Peyer's patch (tissue), 4 donors: Measurements from ENCODE around the gene AKNA. TPM values are rescaled to one million over a fixed set of nuclear protein-coding genes. Genes with fewer than 3 reads are reported as not detected.

Experiments
- DNase-seq, 3 donors: peaks; one replicate each; pipeline ENCODE4 v3.0.0-alpha.2; 2017 to 2019
- H3K27ac ChIP-seq, 4 donors: fragments of 200-600 bp; sonication (generic); one replicate each; pipeline ENCODE4 v1.5.1; 2016 to 2019
- H3K27me3 ChIP-seq, 2 donors: fragments of 200-600 bp; sonication (generic); one replicate each; pipeline ENCODE4 v1.5.1; 2019
- H3K36me3 ChIP-seq, 3 donors: fragments of 200-600 bp; sonication (generic); one replicate each; pipeline ENCODE4 v1.5.1; 2016 to 2019
- H3K4me1 ChIP-seq, 4 donors: fragments of 200-600 bp; sonication (generic); one replicate each; pipeline ENCODE4 v1.5.1; 2016 to 2019
- H3K4me3 ChIP-seq, 4 donors: fragments of 200-600 bp; sonication (generic); 1 replicate in 3 of 4; 2 replicates in 1 of 4; pipeline ENCODE4 v1.5.1; 2016 to 2019; ENCODE audit warnings: mild to moderate bottlenecking in 1 of 4
- H3K9me3 ChIP-seq, 4 donors: fragments of 200-600 bp; sonication (generic); one replicate each; pipeline ENCODE4 v1.5.1; 2016 to 2019; ENCODE audit warnings: mild to moderate bottlenecking in 1 of 4
- POLR2A ChIP-seq, 2 donors: fragments of 450-650 bp; IDR thresholded peaks; one replicate each; pipeline ENCODE4 v1.5.1; 2017; ENCODE audit warnings: antibody characterized with exemption in 2 of 2, mild to moderate bottlenecking in 2 of 2, moderate library complexity in 2 of 2
- total RNA-seq, 4 donors: library from RNA; depleted of rRNA; stranded (reverse); fragments of >200 nt; gene quantifications; one replicate each; pipeline ENCODE4 v1.1.0, GENCODE V29; 2016
- TF ChIP-seq, protein P1 (sequence below), 6 experiments: fragments of 450-650 bp in 4 of 6; fragments of 200-600 bp in 2 of 6; sonication (generic) in 1 of 6; IDR thresholded peaks; one replicate each; pipeline ENCODE4 v1.5.1; 2017 to 2019; ENCODE audit warnings: antibody characterized with exemption in 6 of 6, mild to moderate bottlenecking in 3 of 6, moderate library complexity in 1 of 6

The AKNA gene
- total RNA-seq, 4 donors from 2014 or later, result 41.7 to 174 (median 75.0) TPM

DNA sequence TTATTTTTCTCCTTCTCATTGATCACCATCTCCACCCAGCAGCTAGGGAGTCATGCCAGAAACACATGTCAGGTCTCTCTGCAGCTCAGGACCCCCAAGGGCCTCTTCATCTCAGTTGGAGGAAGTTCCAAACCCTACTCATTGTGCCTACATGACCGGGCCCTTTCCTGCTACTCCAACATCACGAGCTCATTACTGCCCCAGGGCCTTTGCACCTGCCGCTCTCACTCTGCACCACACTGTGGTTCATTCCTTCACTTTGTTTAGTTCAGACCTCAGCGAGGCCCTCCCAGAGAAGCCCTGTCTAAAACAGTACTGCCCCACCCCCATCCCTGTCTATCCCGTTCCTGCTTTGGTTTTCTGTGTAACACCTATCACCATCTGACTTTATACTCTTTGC, 22.1 kb upstream of the AKNA start:
- Histone ChIP-seq H3K27me3 (no peaks in the 10 kb centered on the region), H3K27ac (no peak overlapping the region), H3K36me3 (no peaks in the 10 kb centered on the region), H3K9me3 (no peaks in the 10 kb centered on the region), H3K4me1 (peaks cover 0 to 3% (median 0%) of the 10 kb centered on the region in 4 donors), H3K4me3 (no peak overlapping the region)
- TF ChIP-seq POLR2A (IDR thresholded peaks at IDR 0.05), result no peak
- TF ChIP-seq, protein P1, sequence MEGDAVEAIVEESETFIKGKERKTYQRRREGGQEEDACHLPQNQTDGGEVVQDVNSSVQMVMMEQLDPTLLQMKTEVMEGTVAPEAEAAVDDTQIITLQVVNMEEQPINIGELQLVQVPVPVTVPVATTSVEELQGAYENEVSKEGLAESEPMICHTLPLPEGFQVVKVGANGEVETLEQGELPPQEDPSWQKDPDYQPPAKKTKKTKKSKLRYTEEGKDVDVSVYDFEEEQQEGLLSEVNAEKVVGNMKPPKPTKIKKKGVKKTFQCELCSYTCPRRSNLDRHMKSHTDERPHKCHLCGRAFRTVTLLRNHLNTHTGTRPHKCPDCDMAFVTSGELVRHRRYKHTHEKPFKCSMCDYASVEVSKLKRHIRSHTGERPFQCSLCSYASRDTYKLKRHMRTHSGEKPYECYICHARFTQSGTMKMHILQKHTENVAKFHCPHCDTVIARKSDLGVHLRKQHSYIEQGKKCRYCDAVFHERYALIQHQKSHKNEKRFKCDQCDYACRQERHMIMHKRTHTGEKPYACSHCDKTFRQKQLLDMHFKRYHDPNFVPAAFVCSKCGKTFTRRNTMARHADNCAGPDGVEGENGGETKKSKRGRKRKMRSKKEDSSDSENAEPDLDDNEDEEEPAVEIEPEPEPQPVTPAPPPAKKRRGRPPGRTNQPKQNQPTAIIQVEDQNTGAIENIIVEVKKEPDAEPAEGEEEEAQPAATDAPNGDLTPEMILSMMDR (IDR thresholded peaks at IDR 0.05), result no peak
- no peak for DNase-seq

DNA sequence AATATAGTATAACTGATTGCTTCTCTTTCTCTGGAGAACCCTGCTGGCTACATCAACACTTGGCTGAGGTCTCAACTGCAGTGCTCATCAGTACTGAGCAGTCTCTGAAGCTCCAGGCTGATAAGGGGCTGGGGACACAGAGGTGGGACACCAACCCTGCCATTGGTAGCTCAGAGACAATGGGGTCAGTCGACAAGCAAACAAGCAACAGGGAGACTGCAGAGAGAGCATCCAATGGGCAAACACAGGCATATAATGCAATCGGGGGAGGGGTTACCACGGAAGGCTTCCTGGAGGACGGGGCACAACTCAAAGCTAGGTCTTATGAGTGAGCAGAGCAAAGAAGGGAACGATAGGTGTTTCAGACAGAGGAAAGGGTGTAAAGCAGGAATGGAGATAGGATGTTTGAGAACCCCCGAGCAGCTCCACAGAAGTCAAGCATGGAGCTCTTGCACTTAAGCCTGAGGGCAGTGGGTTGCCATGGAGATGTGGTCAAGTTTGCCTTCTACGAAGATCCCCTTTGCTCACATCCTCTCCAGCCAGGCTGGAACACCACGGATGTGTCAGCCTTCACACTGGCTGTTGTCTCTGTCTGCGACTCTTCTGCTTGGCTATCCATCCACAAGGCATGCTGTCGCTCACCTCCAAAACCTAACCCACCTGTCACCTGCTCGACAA, 21.5 kb upstream of the AKNA start:
- no peak for TF ChIP-seq POLR2A (IDR thresholded peaks at IDR 0.05)
- TF ChIP-seq, protein P1 (IDR thresholded peaks at IDR 0.05), result no peak
- Histone ChIP-seq H3K9me3 (no peaks in the 10 kb centered on the region), H3K36me3 (no peaks in the 10 kb centered on the region), H3K4me3 (no peak overlapping the region), H3K27me3 (no peaks in the 10 kb centered on the region), H3K27ac (no peak overlapping the region), H3K4me1 (peaks cover 0 to 3% (median 0%) of the 10 kb centered on the region in 4 donors)
- no peak for DNase-seq

DNA sequence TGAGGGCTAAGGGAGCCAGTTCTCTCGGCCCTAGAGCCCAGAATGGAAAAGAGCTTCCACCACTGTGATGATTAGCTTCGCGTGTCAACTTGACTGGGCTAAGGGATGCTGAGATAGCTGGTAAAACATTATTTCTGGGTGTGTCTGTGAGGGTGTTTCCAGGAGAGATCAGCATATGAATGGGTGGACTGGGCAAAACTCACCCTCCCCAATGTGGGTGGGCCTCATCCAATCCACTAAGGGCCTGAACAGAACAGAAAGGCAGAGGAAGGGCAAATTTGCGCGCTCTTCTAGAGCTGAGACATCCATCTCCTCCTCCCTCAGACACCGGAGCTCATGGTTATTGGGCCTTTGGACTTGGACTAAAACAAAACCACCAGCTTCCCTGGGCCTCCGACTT, 20.9 kb upstream of the AKNA start:
- TF ChIP-seq, protein P1 (IDR thresholded peaks at IDR 0.05), result no peak
- no peak for TF ChIP-seq POLR2A (IDR thresholded peaks at IDR 0.05)
- DNase-seq, result no peak
- no peaks in the 10 kb centered on the region for H3K36me3 ChIP-seq

DNA sequence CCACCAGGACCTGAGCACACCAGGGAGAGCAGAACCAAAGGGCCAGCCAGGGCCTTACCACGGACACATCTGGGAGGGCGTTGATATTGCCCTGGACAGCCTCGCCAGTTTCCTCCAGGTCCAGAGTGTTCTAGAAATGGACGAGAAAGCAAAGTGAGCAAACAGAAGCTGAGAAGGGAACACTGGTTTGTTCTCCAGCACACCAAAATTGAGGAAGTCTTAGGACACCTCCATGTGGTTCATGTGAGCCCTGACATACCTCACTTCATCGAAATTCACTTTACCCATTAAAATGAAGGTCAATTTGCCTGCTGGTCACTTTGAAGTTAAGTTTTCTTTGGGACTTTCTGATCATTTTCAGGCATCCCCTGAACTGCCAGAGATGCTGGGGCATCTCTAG, 20.1 kb upstream of the AKNA start:
- DNase-seq, result no peak
- no peak overlapping the region for H3K27ac ChIP-seq
- no peak for TF ChIP-seq POLR2A (IDR thresholded peaks at IDR 0.05)

More for the DNA sequence above, 20.9 kb upstream of the AKNA start:
- H3K27me3 ChIP-seq, result no peaks in the 10 kb centered on the region
- H3K4me1 ChIP-seq, result peaks cover 0 to 3% (median 0%) of the 10 kb centered on the region in 4 donors
- no peaks in the 10 kb centered on the region for H3K9me3 ChIP-seq
- no peak overlapping the region for H3K27ac ChIP-seq
- no peak overlapping the region for H3K4me3 ChIP-seq

DNA sequence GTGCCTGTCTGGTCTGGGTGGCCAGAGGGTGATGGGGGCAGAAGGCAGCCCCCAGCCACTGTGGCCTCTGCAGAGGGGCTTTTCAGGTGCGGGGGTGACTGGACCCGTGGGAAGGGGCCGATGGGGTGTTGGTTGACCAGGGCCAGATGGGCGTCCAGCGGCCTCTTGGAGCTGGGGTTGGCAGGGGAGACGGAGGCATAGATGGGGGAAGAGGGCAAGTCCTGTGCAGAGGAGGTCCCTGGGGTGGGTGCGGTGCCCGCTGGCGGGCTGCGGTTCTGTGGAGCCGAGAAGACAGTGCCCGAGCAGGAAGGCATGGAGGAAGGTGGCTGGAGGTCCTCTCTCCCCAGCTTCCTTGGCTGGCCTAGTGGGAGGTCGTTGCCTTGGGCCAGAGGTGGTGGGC, 18.7 kb upstream of the AKNA start:
- H3K27ac ChIP-seq, result no peak overlapping the region
- H3K4me3 ChIP-seq, result no peak overlapping the region
- H3K9me3 ChIP-seq, result no peaks in the 10 kb centered on the region
- TF ChIP-seq, protein P1 (IDR thresholded peaks at IDR 0.05), result no peak
- no peak for TF ChIP-seq POLR2A (IDR thresholded peaks at IDR 0.05)
- peaks cover 0 to 4% (median 2%) of the 10 kb centered on the region in 4 donors for H3K4me1 ChIP-seq
- H3K27me3 ChIP-seq, result no peaks in the 10 kb centered on the region
- DNase-seq, result no peak
- no peaks in the 10 kb centered on the region for H3K36me3 ChIP-seq

More for the DNA sequence above, 20.1 kb upstream of the AKNA start:
- Histone ChIP-seq H3K9me3 (no peaks in the 10 kb centered on the region), H3K27me3 (no peaks in the 10 kb centered on the region), H3K4me1 (peaks cover 0 to 3% (median 0%) of the 10 kb centered on the region in 4 donors), H3K36me3 (no peaks in the 10 kb centered on the region), H3K4me3 (no peak overlapping the region)

DNA sequence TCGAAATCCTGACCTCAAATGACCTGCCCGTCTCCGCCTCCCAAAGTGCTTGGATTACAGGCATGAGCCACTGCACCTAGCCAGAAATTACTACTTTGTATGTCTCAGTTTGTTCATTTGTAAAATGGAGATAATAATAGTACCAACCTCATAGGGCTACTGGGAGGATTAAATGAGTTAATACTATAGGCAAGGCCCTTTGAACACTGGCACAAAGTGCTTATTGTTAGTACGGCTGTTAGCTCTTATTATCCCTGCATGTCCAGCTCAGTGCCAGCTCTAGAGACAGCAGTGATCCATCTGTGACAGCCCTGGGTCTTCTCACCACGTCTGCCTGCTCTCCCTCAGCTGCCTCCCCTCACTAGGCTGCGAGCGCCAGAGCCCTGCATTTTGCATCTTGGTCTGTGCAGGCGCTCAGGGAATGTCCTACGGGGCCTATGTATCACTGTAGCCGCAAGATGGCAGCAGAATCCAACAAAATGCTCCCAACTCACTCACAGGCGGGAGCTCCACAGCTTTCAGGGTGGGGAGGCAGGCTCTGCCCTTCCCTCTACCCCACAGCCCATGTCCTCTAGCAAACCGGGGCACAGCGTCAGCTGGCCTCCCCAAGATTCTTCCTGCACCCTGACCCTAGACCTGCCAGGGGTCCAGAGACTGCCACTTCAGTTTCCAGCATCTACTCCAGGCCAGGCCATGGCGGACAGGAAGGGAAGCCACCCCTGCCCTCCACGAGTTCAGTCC, 17.7 kb upstream of the AKNA start:
- TF ChIP-seq, protein P1 (IDR thresholded peaks at IDR 0.05), result peak; percentile 53 to 88 (median 84)
- no peak for TF ChIP-seq POLR2A (IDR thresholded peaks at IDR 0.05)
- Histone ChIP-seq H3K27ac (no peak overlapping the region), H3K4me1 (peaks cover 0 to 13% (median 2%) of the 10 kb centered on the region in 4 donors), H3K9me3 (no peaks in the 10 kb centered on the region), H3K27me3 (no peaks in the 10 kb centered on the region), H3K36me3 (no peaks in the 10 kb centered on the region), H3K4me3 (no peak overlapping the region)
- DNase-seq, result peak; percentile 71 to 93 (median 77)
